Measurements from ENCODE around the gene MYL5.

The MYL5 gene

DNA sequence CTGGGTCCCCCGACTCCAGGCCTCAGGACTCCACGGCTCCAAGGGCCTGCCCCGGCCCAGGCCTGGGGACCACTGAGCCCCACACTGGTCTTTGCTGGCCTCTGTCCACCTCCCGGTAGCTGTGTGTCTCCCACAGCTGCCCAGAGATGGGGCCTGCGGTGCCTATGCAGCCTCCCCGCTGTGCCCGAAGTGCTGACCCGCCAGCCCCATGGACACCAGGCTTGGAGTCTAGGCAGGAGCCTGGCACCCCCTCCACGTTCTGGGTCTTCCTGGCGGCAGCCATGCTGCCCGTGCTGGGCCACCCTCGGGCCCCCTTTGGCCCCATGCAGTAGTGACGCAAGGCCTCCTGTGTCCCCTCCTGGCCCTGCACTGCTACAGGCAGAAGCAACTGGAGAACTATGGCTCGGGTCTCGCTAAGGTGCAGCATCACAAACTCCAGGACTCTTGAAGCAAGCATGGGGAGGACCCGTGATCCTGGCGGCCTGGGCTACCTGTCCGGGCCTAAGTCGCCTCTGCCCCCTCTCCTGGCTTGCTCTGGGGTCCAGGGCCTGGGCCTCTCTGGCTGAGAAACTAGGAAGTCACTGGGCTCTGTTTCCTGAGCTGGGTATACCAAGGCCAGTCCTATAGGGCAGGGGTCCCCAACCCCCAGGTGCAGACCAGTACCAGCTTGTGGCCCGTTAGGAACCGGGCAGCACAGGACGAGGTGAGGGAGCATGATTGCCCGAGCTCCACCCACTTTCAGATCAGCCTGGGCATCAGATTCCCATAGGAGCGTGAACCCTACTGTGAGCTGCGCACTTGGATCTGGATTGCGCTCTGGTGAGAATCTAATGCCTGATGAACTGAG is 917 bp downstream of the MYL5 start:
- DNase-seq = no peak

DNA sequence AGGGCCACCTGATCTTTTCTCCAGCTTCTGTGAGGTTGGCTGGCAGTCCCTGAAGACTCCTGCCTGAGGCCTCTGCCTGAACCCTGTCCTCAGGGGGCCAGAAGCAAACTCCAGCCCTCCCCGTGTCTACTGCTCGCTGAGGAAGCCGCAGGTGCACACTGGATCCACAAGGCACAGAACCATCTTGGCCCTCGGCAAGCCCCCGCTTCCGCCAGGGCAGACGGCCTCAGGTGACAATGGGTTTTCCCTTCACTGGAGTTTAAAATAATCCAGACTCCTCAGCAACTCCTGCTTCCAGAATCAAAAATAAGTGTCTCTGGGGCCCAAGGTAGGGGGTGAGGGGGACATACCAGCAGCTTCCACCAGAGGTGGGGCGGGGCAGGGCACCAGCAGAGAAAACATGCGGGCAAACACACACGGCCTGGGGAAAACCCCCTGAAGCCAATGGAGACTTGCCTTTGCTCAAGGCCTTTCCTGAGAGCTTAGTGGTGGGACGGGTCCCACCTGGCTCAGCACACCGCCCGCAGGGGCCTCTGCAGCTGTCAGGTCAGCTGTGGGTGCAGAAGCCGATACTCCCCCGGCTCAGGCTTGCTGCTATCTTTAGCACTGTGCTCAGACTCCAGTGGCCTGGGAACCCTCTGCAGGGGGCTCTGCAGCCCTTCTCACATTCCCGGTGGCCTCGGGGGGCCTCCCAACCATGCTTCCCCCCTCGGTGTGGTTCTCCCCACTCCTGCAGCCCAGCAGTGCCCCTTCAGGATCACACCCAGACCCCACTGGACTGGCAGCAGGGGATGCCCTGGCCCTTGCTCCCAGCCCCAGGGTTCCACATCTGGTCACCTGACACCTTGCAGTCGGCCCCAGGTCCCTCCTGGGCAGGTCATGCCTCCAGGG is 1.9 kb downstream of the MYL5 start:
- DNase-seq = no peak

DNA sequence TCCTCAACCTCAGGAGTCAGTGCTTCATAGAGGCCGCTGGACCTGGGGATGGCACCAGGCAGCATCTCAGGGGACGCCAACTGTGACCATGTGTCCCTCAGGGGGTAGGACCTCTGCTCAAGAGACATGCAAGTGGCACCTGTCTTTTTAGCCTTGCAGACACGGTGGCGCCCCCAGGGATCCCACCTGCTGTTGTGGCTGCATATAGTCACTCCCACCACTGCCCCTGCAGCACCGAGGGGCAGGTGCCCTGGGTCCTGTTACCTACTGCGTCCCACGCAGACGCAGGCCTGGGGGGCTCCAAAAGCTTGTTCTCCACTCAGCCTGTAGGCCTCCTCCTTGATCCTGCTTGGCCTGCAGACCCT is 2.5 kb downstream of the MYL5 start:
- DNase-seq = no peak

DNA sequence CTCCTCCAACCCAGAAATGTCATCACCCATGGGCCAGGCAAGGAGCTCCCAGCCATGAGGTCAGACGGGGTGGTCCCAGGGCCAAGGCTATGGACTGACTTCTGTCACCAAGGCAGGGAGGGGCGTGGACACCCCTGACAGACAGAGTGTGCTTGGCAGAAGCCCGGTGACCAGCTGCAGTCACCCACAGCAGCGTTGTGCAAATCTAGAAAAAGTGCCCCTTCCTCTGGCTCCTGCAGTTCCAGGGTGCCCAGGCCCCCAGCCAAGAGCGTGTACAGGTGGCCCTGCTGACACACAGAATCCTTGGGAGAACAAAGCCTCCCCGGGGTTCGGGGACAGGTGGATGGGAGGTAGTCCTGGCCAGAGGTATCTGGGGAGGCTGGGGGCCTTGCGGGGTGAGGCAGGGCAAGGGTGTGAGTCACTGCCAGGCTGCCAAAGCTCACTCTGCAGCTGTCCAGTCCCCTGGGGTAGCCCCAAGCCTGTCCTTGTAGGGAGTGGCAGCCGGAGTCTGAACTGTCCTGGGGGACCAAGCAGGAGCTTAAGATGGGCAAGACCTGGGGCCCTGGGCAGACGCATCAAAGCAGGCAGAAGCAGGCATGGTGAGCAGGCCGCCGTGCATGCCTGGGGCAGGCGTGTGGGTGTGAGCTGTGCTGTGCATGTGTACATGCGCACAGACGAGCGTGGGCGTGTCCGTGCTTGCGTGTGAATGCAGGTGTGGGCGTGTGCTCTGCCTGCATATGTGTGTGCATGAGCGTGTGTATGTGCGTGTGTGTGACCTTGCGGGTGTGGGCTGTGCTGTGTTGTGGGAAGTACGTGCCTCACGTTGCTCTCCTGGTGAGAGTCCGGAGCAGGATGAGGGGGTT is 3.3 kb downstream of the MYL5 start:
- peak; percentile 50 for DNase-seq

DNA sequence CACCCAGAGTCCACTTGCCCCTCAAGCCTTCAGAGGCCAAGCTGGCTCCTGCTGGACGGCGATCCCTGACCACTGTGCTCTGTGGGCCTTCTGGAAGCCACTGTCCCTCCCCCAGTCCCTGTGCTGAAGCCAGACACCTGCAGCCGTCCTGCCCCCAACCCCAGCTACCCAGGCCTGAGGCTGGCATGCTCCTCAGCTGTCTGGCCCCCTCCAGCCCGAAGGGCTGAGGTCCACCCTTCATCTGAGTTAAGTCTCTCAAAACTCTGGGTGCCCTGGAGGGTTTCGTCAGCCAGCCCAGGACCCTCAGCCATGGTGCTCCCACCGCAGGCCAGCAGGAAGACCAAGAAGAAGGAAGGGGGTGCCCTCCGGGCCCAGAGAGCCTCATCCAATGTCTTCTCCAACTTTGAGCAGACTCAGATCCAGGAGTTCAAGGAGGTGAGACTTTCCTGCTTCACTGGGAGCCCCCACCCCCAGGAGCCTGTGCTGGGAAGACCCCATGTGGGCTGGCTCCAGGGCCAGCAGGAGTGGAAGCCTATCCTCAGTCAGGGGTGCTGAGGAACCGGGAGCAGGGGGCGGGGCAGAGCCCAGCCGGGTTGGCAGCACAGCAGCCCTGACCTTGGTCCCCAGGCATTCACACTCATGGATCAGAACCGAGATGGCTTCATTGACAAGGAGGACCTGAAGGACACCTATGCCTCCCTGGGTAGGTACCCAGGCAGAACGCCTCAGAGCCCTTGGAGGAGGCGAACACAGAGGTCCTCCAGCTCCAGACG is 4.2 kb downstream of the MYL5 start:
- no peak for DNase-seq

DNA sequence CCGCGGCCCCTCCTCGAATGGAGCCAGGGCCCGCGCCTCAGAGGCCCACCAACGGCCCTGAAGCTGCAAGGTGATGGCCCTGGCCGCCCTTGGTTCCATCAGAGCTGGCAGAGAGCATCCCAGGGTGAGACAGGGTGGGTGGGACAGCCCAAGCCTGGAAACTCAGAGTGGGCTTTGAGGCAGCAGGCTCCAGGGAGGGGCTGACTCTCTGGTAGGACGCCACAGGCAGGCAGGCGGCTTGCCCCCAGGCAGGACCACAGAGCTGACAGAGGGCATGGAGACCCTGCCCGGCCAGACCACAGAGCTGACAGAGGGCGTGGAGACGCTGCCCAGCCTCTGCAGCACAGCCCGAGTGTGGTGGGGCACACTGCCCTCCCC is 4.8 kb downstream of the MYL5 start:
- no peak for DNase-seq

DNA sequence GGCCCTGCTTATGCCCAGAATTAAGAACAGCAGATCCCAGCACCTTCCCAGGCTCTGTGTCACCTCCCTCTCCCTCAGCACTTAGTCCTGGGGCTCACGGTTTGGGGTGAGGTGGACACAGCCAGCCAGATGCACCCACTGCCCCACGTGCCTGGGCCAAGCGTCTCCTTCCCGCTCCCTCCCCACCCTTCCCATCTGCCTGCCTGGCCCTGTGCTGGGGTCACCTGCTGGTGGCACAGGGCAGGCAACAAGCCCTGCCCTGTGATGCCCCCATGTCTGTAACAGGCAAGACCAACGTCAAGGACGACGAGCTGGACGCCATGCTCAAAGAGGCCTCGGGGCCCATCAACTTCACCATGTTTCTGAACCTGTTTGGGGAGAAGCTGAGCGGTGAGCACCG is 5.3 kb downstream of the MYL5 start:
- DNase-seq = no peak

DNA sequence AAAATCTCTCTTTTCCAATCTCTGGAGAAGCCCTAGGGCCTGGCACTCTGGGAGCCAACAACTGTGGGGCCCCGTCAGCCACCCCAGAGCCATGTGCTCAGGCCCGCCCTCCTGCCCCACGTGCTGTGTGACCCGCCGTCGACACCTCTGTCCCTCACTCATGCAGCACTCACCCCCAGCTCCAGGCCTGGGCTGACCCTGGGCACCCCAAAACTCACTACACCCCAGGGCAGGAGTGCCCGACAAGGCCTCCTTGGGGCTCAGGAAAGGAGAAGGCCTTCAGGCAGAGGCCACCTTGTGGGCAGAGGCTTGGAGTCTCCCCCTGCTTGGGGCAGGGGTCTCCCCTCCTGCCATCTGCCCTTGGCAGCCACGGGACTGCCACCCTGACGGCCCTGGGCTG is 5.7 kb downstream of the MYL5 start:
- no peak for DNase-seq

DNA sequence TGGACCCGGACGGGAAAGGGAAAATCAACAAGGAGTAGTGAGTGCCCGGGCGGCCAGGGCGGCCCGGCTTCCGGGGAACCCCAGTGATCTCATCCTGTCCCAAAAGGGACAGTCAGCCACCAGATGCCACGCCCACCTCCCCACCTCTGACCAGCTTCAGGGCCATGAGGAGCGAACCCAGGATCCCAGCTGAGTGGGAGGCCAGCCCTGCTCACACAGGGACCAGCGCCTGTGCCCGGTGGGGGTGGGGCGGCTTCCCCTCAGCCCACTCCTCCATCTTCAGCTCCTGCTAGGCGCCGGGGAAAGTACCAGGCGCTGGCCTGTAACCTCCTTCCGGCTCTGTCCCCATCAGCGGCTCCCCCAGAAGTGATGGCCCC is 6.2 kb downstream of the MYL5 start:
- DNase-seq = no peak

DNA sequence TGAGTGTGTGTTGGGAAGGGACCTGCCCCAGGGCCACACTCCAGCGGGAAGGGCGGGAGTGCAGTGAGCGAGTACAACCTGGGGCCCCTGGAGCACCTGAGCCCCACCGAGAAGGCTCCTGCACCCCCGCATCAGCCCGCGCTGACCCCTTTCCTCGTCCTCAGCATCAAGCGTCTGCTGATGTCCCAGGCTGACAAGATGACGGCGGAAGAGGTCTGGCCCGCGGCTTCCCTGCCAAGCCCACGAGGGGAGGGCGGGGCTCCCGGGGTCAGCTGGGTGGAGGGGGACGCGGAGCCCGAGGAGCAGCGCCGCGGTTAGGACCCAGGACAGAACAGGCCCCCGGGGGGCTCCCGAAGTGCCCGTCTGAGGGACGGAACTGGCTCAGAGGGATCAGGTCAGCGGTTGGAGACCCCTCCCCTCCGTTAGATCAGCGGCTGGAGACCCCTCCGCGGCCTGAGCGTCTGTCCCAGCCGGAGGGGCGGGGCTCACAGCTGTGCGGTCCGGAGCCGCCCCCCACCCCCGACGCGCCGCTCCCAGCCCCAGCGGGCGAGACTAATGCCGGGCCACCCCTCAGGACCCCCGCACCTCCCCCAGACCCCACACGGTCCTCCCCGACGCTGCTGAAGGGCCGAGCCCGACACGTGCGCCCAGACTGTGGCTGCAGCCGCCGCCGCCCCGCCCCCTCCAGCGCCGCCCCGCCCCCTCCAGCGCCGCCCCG is 6.7 kb downstream of the MYL5 start:
- peak; percentile 30 for DNase-seq

DNA sequence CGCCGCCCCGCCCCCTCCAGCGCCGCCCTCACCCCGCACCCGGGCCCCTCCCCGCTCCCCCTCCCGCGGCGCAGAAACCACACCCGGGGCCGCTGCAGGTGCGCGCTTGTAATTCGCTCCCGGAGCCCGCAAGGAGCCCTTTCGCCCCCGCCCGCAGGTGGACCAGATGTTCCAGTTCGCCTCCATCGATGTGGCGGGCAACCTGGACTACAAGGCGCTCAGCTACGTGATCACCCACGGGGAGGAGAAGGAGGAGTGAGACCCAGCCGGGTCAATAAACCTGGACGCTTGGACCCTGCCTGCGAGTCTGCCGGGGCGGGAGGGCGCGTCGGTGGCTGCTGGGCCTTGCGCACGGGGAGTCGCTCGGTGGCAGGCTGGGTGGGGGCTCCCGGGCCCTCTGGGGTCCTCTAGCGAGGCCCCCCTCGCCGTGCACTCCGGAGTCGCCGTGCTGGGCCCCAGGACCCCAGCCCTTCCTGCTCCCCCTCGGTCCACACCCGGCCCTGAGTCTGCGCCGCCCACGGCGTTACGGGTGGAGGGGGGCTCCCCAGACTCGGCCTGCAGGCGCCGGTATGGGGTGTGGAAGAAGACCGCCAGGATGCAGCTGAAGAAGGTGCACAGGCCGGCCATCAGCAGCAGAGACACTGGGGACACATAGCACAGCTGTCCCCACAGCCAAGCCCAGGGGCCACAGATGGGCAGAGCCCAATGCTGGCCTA is 7.6 kb downstream of the MYL5 start:
- peak; percentile 79 for DNase-seq

DNA sequence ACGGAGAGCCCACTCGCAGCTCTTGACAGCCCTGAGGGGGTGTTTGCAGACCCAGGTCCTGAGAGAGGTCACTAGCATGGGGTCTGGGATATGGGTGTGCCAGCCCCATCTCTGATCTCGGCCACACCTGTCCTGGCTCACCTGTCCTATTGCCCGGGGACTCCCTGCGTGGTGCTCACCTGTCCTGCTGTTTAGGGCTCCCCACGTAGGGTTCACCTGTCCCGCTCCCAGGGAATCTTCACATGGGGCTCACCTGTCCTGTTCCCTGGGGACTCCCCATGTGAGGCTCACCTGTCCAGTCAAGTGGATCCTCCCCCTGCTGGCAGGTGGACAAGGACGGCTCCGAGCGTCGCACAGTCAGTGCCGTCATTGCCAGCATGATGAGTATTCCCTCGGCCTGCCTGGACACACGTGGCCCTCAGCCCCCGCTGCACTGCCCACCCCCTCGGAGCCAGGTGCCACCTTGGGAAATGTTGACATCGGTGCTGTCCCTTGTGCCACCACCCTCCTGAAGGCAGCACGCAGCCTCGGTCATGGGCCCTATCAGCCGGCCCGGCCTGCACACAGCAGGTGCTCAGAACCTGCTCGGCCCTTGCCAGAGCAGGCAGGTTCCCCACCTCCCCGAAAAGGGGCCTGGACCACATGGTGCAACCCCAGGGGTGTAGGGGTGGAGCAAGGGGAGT is 8.3 kb downstream of the MYL5 start:
- DNase-seq = peak; percentile 18

DNA sequence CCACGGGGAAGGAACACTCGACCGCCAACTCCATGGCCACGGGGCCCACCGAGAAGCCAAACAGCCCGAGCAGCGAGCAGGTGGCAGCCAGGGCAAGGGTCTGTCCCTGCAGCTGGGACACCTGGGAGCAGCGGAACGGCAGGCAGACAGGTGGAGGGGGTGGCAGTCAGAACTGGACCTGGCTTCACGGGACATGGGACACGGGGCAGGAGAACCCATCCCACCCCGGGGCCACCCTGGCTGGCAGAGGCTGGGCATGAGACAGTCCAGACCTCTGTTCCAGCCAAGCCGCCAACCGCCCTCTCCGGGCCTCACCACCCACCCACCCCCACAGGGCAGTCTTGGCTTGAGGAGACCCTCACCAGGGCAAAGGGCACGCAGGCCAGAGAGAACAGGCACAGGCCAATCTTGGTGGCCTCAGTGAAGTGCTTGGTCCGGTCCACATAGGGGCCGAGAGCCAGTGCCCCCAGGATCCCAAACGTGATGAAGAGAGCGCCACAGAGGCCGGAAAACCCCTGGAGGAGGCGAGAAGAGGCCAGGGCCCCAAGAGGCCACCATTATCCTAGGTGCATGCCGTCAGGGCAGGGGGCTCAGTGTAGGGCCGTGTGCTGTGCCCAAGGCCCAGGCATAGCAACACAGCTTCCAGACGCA is 9.0 kb downstream of the MYL5 start:
- DNase-seq = no peak

DNA sequence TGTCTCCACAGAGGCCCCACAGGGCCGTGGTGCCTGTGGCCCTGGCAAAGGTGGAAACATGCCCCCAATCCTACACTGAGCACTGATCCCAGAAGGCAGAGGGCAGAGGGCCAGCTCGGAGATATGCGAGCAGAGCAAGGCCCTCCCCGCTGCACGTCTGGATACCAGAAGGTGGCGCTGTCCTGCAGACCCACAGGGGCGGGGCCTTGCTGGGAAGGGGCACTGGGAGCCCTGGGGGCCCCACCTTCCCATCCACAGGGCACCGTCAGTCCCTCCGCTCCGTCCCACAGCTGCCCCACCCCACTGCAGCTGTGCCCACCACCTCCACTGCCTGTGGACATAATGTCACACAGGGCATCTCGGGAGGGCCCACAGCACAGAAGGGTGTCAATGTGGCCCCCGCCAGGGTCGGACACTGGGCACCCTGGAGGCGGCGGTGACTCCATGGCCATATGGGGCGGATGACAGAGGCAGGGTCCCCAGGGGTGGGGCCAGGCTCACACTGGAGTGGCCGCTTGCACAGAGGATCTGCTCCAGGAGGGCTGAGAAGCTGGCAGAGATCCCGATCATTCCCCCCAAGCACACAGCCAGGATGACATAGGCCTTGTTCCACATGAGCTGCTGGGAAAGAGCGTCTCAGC is 9.8 kb downstream of the MYL5 start:
- peak; percentile 41 for DNase-seq

DNA sequence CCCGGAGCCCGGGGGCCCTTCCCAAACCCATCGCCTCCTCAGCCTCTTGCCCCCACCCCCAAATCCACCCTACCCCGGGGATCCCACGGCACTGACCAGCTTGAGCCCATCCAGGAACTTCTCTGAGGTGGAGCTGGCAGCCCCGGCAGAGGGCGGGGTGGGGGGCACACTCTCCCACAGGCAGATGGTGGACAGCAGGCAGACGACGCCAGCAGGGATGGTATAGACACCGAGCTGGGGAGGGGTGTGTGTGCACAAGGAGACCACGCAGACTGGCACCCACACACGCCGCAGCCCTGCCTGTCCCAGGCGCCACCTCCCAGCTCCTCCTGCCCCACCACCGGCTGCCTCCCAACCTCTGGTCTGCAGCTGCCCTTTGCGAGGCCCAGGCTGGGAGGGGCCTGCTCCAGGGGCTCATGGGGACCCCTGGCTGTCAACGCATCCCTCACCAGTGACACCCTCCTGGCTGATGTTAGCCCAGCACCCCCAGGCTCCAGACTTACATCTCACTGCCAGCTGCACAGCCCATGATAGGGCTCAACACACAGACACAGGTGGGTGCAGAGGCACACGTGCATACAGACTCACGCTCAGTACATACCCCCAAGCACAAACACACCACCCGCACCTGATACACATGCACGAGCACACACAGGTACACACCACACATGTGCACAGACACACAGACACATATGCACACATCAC is 10.4 kb downstream of the MYL5 start:
- no peak for DNase-seq

DNA sequence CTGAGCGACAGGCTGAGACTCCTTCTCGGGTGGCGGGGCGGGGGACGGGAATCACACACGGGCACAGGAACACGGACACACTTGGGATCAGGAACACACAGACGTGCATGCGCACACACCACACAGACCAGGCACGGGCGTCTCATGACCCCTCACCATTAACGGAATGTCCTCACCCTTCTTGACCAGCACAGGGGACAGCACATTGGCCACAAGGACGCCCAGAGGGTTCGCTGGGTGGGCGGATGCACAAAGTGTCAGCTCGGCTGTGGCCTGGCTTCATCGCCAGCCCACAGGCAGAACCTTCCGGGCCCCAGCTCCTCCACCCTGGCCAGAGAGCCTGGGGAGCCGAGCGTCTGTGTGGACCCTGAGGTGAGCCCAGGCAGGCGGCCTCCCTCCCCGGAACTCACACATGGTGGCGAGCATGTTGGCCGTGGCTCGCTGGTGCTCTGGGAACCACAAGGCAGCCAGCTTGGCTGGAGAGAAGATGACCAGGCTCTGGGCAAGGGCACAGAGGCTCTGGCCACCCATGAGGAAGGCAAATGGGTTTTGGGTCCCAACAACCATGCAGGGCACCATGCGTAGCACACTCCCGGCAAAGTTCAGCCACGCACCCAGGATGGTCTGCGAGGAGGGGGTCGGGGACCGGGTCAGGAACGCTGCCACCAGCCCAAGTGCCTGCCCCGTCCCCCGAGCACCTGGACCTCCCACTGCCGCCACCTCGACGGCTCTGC is 11.5 kb downstream of the MYL5 start:
- no peak for DNase-seq

DNA sequence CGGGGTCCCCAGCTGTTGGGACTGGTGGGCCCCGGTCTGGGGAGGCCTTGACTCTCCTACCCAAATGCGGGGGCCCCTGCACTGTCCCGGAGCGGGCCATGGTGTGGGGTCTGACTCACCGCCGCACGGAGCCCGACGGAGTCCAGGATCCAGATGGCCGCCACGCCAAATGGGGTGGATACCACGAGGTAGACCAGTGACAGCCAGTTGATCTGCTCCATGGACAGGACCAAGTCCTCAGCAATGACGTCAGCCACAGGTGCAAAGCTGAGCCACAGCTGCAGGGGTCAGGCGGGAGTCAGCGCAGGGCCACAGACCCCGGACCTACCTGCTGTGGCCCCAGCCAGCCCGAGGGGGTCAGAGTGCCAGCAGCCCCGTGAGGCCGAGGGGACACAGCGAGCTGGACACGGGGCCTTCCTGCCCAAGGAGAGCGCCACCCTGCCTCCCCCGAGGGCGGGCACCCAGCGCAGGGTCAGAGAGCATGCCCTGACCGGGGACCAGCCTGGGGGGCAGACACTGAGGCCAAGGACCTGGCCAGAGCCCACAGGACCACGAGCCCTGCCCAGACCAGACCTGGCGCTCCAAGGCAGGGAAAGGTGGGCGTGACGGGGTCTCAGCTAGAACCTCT is 12.2 kb downstream of the MYL5 start:
- no peak for DNase-seq
